K562 (cell line): ENCODE measurements around the gene ZNF236. TPM values are rescaled to one million over a fixed set of nuclear protein-coding genes. Genes with fewer than 3 reads are reported as not detected.

ENCODE experiments used
- ATAC-seq: fragments of 200-7000 bp; cut with Tn5 transposase; 3 replicates; pipeline ENCODE4 v1.9.1; 2020; ENCODE audit warnings: moderate library complexity
- BruUV-seq: library from RNA; stranded (reverse); fragments of 400-500 nt; replicated peaks from 2 replicates; lab custom pipeline; 2021; lab: Mats Ljungman, UMichigan
- CTCF ChIA-PET: fragments of 300-600 bp; formaldehyde crosslinking; extraction: SDS; loops from one replicate; lab custom pipeline; 2021; ENCODE audit warnings: low intra/inter-chr PET ratio; lab: Yijun Ruan, JAX
- POLR2A ChIA-PET: fragments of 300-600, 350-650 bp; sonication (Branson Sonifier 250); formaldehyde crosslinking; extraction: SDS; loops from one replicate; lab custom pipeline; 2021; ENCODE audit warnings: antibody characterized with exemption, inconsistent platforms; lab: Yijun Ruan, JAX
- DNase-seq, 4 experiments: peaks; one replicate each; pipeline versions ENCODE4 v3.0.0 to v3.0.0-alpha.2; 2011 to 2018; ENCODE audit warnings: low spot score in 3 of 4, mixed read lengths in 3 of 4; ENCODE audit errors: extremely low read depth in 1 of 4
- FAIRE-seq: peaks from 2 replicates; lab custom pipeline; 2011; peaks lifted over from hg19 to GRCh38; lab: Jason Lieb, UNC
- H2AFZ ChIP-seq: 2 replicates; pipeline ENCODE4 v1.6.0; 2011; ENCODE audit warnings: low read depth, low read length, control low read depth, inconsistent platforms
- H3K27ac ChIP-seq: fragments of 200-600 bp; 3 replicates; pipeline ENCODE4 v1.8.0; 2011; ENCODE audit warnings: low read depth, mild to moderate bottlenecking, control low read depth, inconsistent platforms, low read length, moderate library complexity, mixed read lengths; ENCODE audit errors: extremely low read depth
- H3K27me3 ChIP-seq, 2 experiments: fragments of 300-600 bp in 1 of 2; 2 replicates in 1 of 2; 3 replicates in 1 of 2; pipeline versions ENCODE4 v1.6.0 to v1.8.0; 2011; ENCODE audit warnings: inconsistent platforms in 2 of 2, low read length in 2 of 2, mild to moderate bottlenecking in 1 of 2, mixed read lengths in 1 of 2, moderate library complexity in 1 of 2; ENCODE audit not compliant: control insufficient read depth in 2 of 2, insufficient read depth in 2 of 2
- H3K36me3 ChIP-seq: fragments of 300-600 bp; 3 replicates; pipeline ENCODE4 v1.8.0; 2011; ENCODE audit warnings: mild to moderate bottlenecking, low read length, inconsistent platforms; ENCODE audit not compliant: control insufficient read depth, insufficient read depth
- H3K4me1 ChIP-seq, 2 experiments: fragments of 200-600 bp in 1 of 2; replicated peaks in 1 of 2; 2 replicates in 1 of 2; 3 replicates in 1 of 2; pipeline versions ENCODE4 v1.5.1 to v1.8.0; 2011; ENCODE audit warnings: inconsistent platforms in 2 of 2, low read length in 2 of 2, mild to moderate bottlenecking in 1 of 2, mixed read lengths in 1 of 2, moderate library complexity in 1 of 2; ENCODE audit not compliant: control insufficient read depth in 2 of 2, insufficient read depth in 2 of 2
- H3K4me2 ChIP-seq: 2 replicates; pipeline ENCODE4 v1.6.1; 2011; ENCODE audit warnings: low read length, control low read depth, inconsistent platforms, mixed read lengths; ENCODE audit not compliant: insufficient read depth
- H3K4me3 ChIP-seq: fragments of 200-600 bp; sonication (generic), shearing (Covaris generic); 2 replicates; pipeline ENCODE4 v1.5.1; 2016; ENCODE audit warnings: control low read depth, inconsistent platforms
- H3K79me2 ChIP-seq: fragments of 200-600 bp; 3 replicates; pipeline ENCODE4 v1.8.0; 2011; ENCODE audit warnings: low read length, inconsistent platforms; ENCODE audit not compliant: control insufficient read depth, insufficient read depth
- H3K9ac ChIP-seq, 2 experiments: 2 replicates each; pipeline versions ENCODE4 v1.6.0 to v1.6.1; 2011; ENCODE audit warnings: low read depth in 2 of 2, low read length in 2 of 2, control low read depth in 1 of 2, inconsistent platforms in 1 of 2, mild to moderate bottlenecking in 1 of 2, mixed read lengths in 1 of 2; ENCODE audit not compliant: insufficient read depth in 1 of 2
- H3K9me1 ChIP-seq: one replicate; pipeline ENCODE4 v1.6.0; 2011; ENCODE audit warnings: inconsistent platforms, mild to moderate bottlenecking, low read length, moderate library complexity; ENCODE audit not compliant: control insufficient read depth, insufficient read depth
- H3K9me3 ChIP-seq: replicated peaks from 2 replicates; pipeline ENCODE4 v1.5.1; 2011; ENCODE audit warnings: low read depth, low read length, inconsistent platforms; ENCODE audit not compliant: control insufficient read depth, insufficient read depth
- H4K20me1 ChIP-seq: replicated peaks from 2 replicates; pipeline ENCODE4 v1.6.1; 2011; ENCODE audit warnings: low read length, inconsistent platforms, mixed read lengths; ENCODE audit not compliant: control insufficient read depth, insufficient read depth
- ARID1B ChIP-seq: fragments of 450-650 bp; IDR thresholded peaks from 2 replicates; pipeline ENCODE4 v1.6.1; 2016; ENCODE audit warnings: antibody characterized with exemption, mild to moderate bottlenecking, inconsistent platforms
- BCL6 ChIP-seq: fragments of 250-450 bp; sonication (Bioruptor Pico); IDR thresholded peaks from 2 replicates; pipeline ENCODE4 v1.4.0; 2020
- CAMTA2 ChIP-seq: fragments of 250-450 bp; sonication (Bioruptor Pico); conservative IDR thresholded peaks from 2 replicates; pipeline ENCODE4 v1.5.1; 2022
- FOXJ2 ChIP-seq: fragments of 200-800 bp; sonication (Bioruptor generic); IDR thresholded peaks from 2 replicates; pipeline ENCODE4 v1.6.1; 2016; ENCODE audit warnings: missing genetic modification characterization, missing compliant biosample characterization
- GABPB1 ChIP-seq: sonication (generic); formaldehyde crosslinking; IDR thresholded peaks from 2 replicates; pipeline ENCODE4 v1.8.0; 2022; ENCODE audit warnings: mild to moderate bottlenecking, missing genetic modification reagents
- HOXB6 ChIP-seq: fragments of 250-450 bp; sonication (Bioruptor Pico); IDR thresholded peaks from 2 replicates; pipeline ENCODE4 v1.5.1; 2022; ENCODE audit warnings: mild to moderate bottlenecking, borderline replicate concordance
- MCM5 ChIP-seq: fragments of 450-650 bp; IDR thresholded peaks from 2 replicates; pipeline ENCODE4 v1.6.1; 2016; ENCODE audit warnings: low read depth
- NONO ChIP-seq, 2 experiments: fragments of 200-400 bp in 1 of 2; fragments of 450-650 bp in 1 of 2; formaldehyde crosslinking in 1 of 2; IDR thresholded peaks; 2 replicates each; pipeline ENCODE4 v1.6.1; 2017; ENCODE audit warnings: low read depth in 2 of 2, mild to moderate bottlenecking in 2 of 2, moderate library complexity in 2 of 2, low read length in 1 of 2
- RUNX1 ChIP-seq: sonication (generic); IDR thresholded peaks from 2 replicates; pipeline ENCODE4 v1.6.1; 2016; ENCODE audit warnings: antibody characterized with exemption, low read depth
- ZFP36 ChIP-seq: fragments of 150-350 bp; IDR thresholded peaks from 2 replicates; pipeline ENCODE4 v1.6.1; 2018; ENCODE audit warnings: low read length, low read depth; ENCODE audit not compliant: partially characterized antibody
- ZKSCAN3 ChIP-seq: fragments of 250-450 bp; sonication (Bioruptor Pico); IDR thresholded peaks from 2 replicates; pipeline ENCODE4 v1.4.0; 2020
- ZNF224 ChIP-seq: sonication (generic); formaldehyde crosslinking; IDR thresholded peaks from 2 replicates; pipeline ENCODE4 v1.8.0; 2022; ENCODE audit warnings: mild to moderate bottlenecking, missing genetic modification reagents
- ZNF239 ChIP-seq: fragments of 250-450 bp; sonication (Bioruptor Pico); IDR thresholded peaks from 2 replicates; pipeline ENCODE4 v1.4.0; 2020; ENCODE audit warnings: mild to moderate bottlenecking
- ZNF551 ChIP-seq: fragments of 250-450 bp; sonication (Bioruptor Pico); IDR thresholded peaks from 2 replicates; pipeline ENCODE4 v1.5.0; 2021; ENCODE audit warnings: mild to moderate bottlenecking, moderate library complexity
- ZNF586 ChIP-seq: fragments of 450-650 bp; formaldehyde crosslinking; conservative IDR thresholded peaks from 2 replicates; pipeline ENCODE4 v1.4.0; 2020; ENCODE audit warnings: mild to moderate bottlenecking, moderate library complexity
- WGBS: fragments of 100-300 bp; shearing (Covaris generic); methylation state at CpG from one replicate; pipeline ENCODE4 v1.1.6; 2016; ENCODE audit warnings: low coverage, mixed read lengths; ENCODE audit not compliant: insufficient coverage; ENCODE audit errors: missing lambda C conversion rate; 5-methylcytosine and 5-hydroxymethylcytosine counted together
- in situ Hi-C: fragments of 300-500 bp; cut with MboI; formaldehyde crosslinking; loops from 4 replicates; pipeline ENCODE4 v1.15.0; 2018; ENCODE audit warnings: inconsistent platforms, mixed read lengths
- intact Hi-C: fragments of 100-400 bp; cut with micrococcal nuclease; formaldehyde crosslinking; loops from 2 replicates; pipeline ENCODE4 v1.14.2; 2022
- polyA plus RNA-seq, 8 experiments: library from polyadenylated mRNA; depleted of rRNA in 4 of 8; stranded (reverse) in 5 of 8; unstranded in 3 of 8; fragments of >200 nt; fragmentation: Nextera tagmentation in 2 of 8; fragmentation: Illumina TruSeq in 1 of 8; extraction: Ambion mirVana in 2 of 8; extraction: Trizol in 1 of 8; gene quantifications; 2 replicates each; pipeline versions ENCODE4 v1.2.1 to v1.2.3, GENCODE V29; 2011 to 2014; ENCODE audit warnings: inconsistent platforms in 1 of 8, missing spikeins in 1 of 8
- total RNA-seq, 7 experiments: library from RNA; depleted of rRNA in 6 of 7; stranded (reverse); fragments of >200 nt in 6 of 7; fragmentation: Illumina TruSeq in 2 of 7; extraction: Trizol in 2 of 7; gene quantifications; 2 replicates each; pipeline versions ENCODE4 v1.2.1 to v1.2.3, GENCODE V29; 2011 to 2021; ENCODE audit warnings: low replicate concordance in 1 of 7
- TF ChIP-seq, protein P1 (sequence below): sonication (generic); formaldehyde crosslinking; IDR thresholded peaks from 2 replicates; pipeline ENCODE4 v1.9.0; 2022; ENCODE audit warnings: mild to moderate bottlenecking, missing genetic modification reagents
- TF ChIP-seq, protein P2 (sequence below): fragments of 200-400 bp; formaldehyde crosslinking; IDR thresholded peaks from 2 replicates; pipeline ENCODE4 v1.6.1; 2017; ENCODE audit warnings: mild to moderate bottlenecking, low read depth, low read length, moderate library complexity
- TF ChIP-seq, protein P3 (sequence below): sonication (generic); formaldehyde crosslinking; IDR thresholded peaks from 2 replicates; pipeline ENCODE4 v1.9.0; 2022; ENCODE audit warnings: mild to moderate bottlenecking, missing genetic modification reagents

ZNF236 gene
- total and polyA plus RNA-seq, 9 of the 15 experiments (the other 6 are each of a cell fraction or from before 2014, with no cell fraction given), result 0.35 to 8.7 (median 3.4) TPM

DNA sequence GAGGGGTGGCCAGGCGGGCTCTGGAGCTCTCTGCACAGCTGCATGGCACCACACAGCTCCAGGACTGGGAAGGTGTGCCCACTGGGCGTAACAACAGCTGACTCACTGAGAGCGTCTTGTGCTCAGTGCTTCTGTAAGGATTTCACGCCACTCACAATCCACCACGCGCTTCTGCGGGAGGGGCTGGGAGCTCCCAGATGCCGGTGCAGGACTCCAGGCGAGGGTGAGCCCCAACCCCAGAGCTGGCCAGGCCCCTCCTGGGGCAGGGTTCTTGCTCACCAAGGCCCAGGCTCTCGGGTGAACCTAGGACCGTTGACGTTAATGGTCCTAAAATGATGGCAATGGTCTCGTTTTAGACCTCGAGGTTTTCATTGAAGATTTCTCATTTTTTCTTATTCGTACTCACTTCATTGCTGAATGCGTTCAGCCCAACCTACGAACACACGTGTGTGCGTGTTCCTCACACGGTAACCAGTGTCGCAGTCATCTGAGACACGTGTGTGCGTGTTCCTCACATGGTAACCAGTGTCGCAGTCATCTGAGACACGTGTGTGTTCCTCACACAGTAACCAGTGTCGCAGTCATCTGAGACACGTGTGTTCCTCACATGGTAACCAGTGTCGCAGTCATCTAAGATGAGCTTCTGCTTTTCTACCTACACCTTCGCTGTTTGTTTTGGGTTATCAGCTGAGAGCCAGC, 38.4 kb upstream of the ZNF236 start:
- ATAC-seq, result no peak
- no peaks in the 10 kb centered on the region for H4K20me1 ChIP-seq

DNA sequence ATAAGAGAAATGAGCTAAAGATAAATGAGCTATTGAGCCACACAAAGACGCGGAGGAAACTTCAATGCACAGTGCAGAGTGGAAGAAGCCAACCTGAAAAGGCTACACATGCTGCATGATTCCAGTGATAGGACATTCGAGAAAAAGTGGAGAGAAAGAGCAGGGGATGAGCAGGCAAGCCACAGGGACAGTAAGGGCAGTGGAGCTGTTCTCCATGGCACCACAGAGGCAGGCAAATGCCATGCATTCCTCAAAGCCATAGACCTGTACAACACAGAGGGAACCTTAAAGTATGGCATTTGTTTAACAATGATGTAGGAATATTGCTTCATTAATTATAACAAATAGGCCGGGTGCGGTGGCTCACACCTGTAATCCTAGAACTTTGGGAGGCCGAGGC, 36.5 kb upstream of the ZNF236 start:
- POLR2A ChIA-PET, result interaction anchor here (0.9 kb wide), 1 partner anchor 35 kb away, joined by 3 read pairs; no protein-coding TSS in a partner anchor
- CTCF ChIA-PET, result no interaction called here
- TF ChIP-seq, protein P1, sequence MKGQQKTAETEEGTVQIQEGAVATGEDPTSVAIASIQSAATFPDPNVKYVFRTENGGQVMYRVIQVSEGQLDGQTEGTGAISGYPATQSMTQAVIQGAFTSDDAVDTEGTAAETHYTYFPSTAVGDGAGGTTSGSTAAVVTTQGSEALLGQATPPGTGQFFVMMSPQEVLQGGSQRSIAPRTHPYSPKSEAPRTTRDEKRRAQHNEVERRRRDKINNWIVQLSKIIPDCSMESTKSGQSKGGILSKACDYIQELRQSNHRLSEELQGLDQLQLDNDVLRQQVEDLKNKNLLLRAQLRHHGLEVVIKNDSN (CRISPR knock-in tag), result no peak
- TF ChIP-seq CAMTA2 (CRISPR knock-in tag), result no peak
- TF ChIP-seq, protein P2, sequence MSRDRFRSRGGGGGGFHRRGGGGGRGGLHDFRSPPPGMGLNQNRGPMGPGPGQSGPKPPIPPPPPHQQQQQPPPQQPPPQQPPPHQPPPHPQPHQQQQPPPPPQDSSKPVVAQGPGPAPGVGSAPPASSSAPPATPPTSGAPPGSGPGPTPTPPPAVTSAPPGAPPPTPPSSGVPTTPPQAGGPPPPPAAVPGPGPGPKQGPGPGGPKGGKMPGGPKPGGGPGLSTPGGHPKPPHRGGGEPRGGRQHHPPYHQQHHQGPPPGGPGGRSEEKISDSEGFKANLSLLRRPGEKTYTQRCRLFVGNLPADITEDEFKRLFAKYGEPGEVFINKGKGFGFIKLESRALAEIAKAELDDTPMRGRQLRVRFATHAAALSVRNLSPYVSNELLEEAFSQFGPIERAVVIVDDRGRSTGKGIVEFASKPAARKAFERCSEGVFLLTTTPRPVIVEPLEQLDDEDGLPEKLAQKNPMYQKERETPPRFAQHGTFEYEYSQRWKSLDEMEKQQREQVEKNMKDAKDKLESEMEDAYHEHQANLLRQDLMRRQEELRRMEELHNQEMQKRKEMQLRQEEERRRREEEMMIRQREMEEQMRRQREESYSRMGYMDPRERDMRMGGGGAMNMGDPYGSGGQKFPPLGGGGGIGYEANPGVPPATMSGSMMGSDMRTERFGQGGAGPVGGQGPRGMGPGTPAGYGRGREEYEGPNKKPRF, result no peak
- TF ChIP-seq MCM5, result no peak
- TF ChIP-seq ZNF551 (CRISPR knock-in tag), result no peak
- no peak for TF ChIP-seq HOXB6
- no peak for TF ChIP-seq FOXJ2 (tag)
- no peak for TF ChIP-seq NONO (IDR thresholded peaks at IDR 0.05; ENCODE audit: low read depth in 2 of 2, low read length in 1 of 2)
- no peak for TF ChIP-seq ARID1B

More for the DNA sequence above, 38.4 kb upstream of the ZNF236 start:
- H3K4me1 ChIP-seq, result peaks cover 0 to 4% of the 10 kb centered on the region in 2 experiments; a peak in 1 of 5 replicates
- intact Hi-C loops, result no loop called here
- no peaks in the 10 kb centered on the region for H3K79me2 ChIP-seq
- in situ Hi-C loops, result no loop called here
- FAIRE-seq (no peak), DNase-seq (no peak)
- H3K27ac ChIP-seq, result no peak overlapping the region
- H2AFZ ChIP-seq, result no peak overlapping the region
- peaks cover 10 to 41% of the 10 kb centered on the region in 2 experiments; a peak in 4 of 5 replicates for H3K27me3 ChIP-seq
- ChIA-PET POLR2A (no interaction called here), CTCF (no interaction called here)
- no peaks in the 10 kb centered on the region for H3K36me3 ChIP-seq
- H3K9ac ChIP-seq, result no peak overlapping the region
- no peaks in the 10 kb centered on the region for H3K9me3 ChIP-seq
- no peak overlapping the region for H3K4me2 ChIP-seq
- BruUV-seq, result no TSS peak
- WGBS, result 3% methylated on average over 27 of the region's 29 CpGs
- no peaks in the 10 kb centered on the region for H3K9me1 ChIP-seq
- TF ChIP-seq BCL6 (CRISPR knock-in tag) (no peak), ZNF239 (no peak), ZNF586 (CRISPR knock-in tag) (no peak), ZFP36 (no peak), RUNX1 (no peak), ZNF224 (CRISPR knock-in tag) (no peak), ZKSCAN3 (no peak), GABPB1 (CRISPR knock-in tag) (no peak), FOXJ2 (tag) (no peak)
- TF ChIP-seq, protein P3, sequence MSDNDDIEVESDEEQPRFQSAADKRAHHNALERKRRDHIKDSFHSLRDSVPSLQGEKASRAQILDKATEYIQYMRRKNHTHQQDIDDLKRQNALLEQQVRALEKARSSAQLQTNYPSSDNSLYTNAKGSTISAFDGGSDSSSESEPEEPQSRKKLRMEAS (CRISPR knock-in tag), result no peak
- no peak overlapping the region for H3K4me3 ChIP-seq

More for the DNA sequence above, 36.5 kb upstream of the ZNF236 start:
- intact Hi-C loops (no loop called here), in situ Hi-C loops (no loop called here)
- DNase-seq, result no peak
- H2AFZ ChIP-seq, result no peak overlapping the region
- no peaks in the 10 kb centered on the region for H3K79me2 ChIP-seq
- no TSS peak for BruUV-seq
- no peak for ATAC-seq
- H3K4me1 ChIP-seq, result peaks cover under 1 to 4% of the 10 kb centered on the region in 2 experiments; a peak in 2 of 5 replicates
- FAIRE-seq, result no peak
- no peak overlapping the region for H3K4me3 ChIP-seq
- no peak overlapping the region for H3K27ac ChIP-seq
- no peaks in the 10 kb centered on the region for H3K9me3 ChIP-seq
- no peak overlapping the region for H3K4me2 ChIP-seq
- no peaks in the 10 kb centered on the region for H4K20me1 ChIP-seq
- no peaks in the 10 kb centered on the region for H3K36me3 ChIP-seq
- H3K27me3 ChIP-seq, result peaks cover 10 to 28% of the 10 kb centered on the region in 2 experiments; a peak in 4 of 5 replicates
- H3K9me1 ChIP-seq, result no peaks in the 10 kb centered on the region
- WGBS, result 20% methylated on average over 4 of the region's 6 CpGs
- no peak overlapping the region for H3K9ac ChIP-seq
